Right lobe of liver (tissue), 6 donors: ENCODE data around the gene MRPL44. TPM values are rescaled to one million over a fixed set of nuclear protein-coding genes. Genes with fewer than 3 reads are reported as not detected.

Experiments
- ATAC-seq, 4 donors: fragments of 200-7000 bp; cut with Tn5 transposase; one replicate each; pipeline ENCODE4 v1.9.1; 2020; ENCODE audit warnings: mild to moderate bottlenecking in 4 of 4, moderate library complexity in 4 of 4
- DNase-seq, 3 donors: peaks; one replicate each; pipeline ENCODE4 v3.0.0-alpha.2; 2020
- H3K27ac ChIP-seq, 3 donors: fragments of 200-600 bp; one replicate each; pipeline ENCODE4 v1.8.0; 2022
- H3K27me3 ChIP-seq, 2 donors: fragments of 200-600 bp; one replicate each; pipeline ENCODE4 v1.8.0; 2022
- H3K36me3 ChIP-seq, 4 donors: fragments of 200-600 bp; sonication (generic) in 1 of 4; one replicate each; pipeline versions ENCODE4 v1.5.1 to v1.8.0; 2017 to 2022; ENCODE audit warnings: control low read depth in 1 of 4
- H3K4me1 ChIP-seq, 4 donors: fragments of 200-600 bp; sonication (generic) in 1 of 4; one replicate each; pipeline versions ENCODE4 v1.5.1 to v1.8.0; 2017 to 2022; ENCODE audit warnings: control low read depth in 1 of 4
- H3K4me3 ChIP-seq, 3 donors: fragments of 200-600 bp; one replicate each; pipeline ENCODE4 v1.8.0; 2022
- H3K9me3 ChIP-seq, 4 donors: fragments of 200-600 bp; sonication (generic) in 1 of 4; one replicate each; pipeline versions ENCODE4 v1.5.1 to v1.8.0; 2017 to 2022; ENCODE audit warnings: control low read depth in 1 of 4
- POLR2A ChIP-seq: fragments of 450-650 bp; IDR thresholded peaks from one replicate; pipeline ENCODE4 v1.6.1; 2017; ENCODE audit warnings: antibody characterized with exemption, mild to moderate bottlenecking
- WGBS: methylation state at CpG from one replicate; pipeline ENCODE4 v1.1.6; 2018; ENCODE audit warnings: low coverage, low lambda C conversion rate; ENCODE audit not compliant: insufficient coverage; ENCODE audit errors: missing lambda C conversion rate; 5-methylcytosine and 5-hydroxymethylcytosine counted together
- intact Hi-C, 2 donors: fragments of 100-400 bp; cut with DNase I; formaldehyde crosslinking; loops; one replicate each; pipeline versions ENCODE4 v1.11.2 to v1.14.1; 2022
- total RNA-seq, 6 experiments: library from RNA; depleted of rRNA in 2 of 6; stranded (reverse); fragments of >200 nt in 2 of 6; fragmentation: NEBNext Ultra II Directional in 3 of 6; extraction: Animal tissue kit (Norgen Biotek cat#: 25700) in 3 of 6; gene quantifications; one replicate each; pipeline versions ENCODE4 v1.1.0 to v1.2.4, GENCODE V29; 2016 to 2023
- TF ChIP-seq, protein P1 (sequence below), 4 donors: fragments of 200-600 bp in 3 of 4; fragments of 450-650 bp in 1 of 4; IDR thresholded peaks; one replicate each; pipeline versions ENCODE4 v1.5.1 to v1.8.0; 2016 to 2022; ENCODE audit warnings: antibody characterized with exemption in 4 of 4, mild to moderate bottlenecking in 2 of 4
- donor health status: DM: no; HTN: yes; CAD: no.
- donor health status: DM: no; HTN: no; CAD: no.
- donor health status: DM: no; HTN: no; CAD: no.
- donor health status: DM: no; HTN: yes; CAD: no.
- donor health status: DM: no; HTN: yes; CAD: no.

MRPL44 gene
- total RNA-seq, 6 experiments from 2014 or later = 20.4 to 38.5 (median 23.5) TPM

DNA sequence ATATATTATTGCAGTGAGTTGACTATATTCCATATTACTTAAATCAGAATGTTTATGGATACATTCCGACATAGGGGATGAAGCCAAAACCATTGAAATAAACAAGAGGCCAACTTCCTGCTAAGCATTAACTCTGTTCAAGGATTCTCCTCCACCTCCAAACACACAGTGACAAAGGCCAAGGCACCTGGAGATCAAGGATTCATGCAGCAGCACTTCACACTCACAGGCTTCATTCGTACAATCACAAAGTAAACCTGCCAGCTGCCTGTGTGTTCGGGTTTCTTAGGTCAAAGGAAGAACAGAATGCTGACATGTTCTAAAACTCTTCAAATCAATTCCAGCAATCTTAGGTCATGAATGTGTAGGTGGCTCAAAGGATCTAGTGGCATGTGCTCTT, 35.0 kb upstream of the MRPL44 start:
- no peak overlapping the region for H3K4me3 ChIP-seq
- H3K27me3 ChIP-seq = no peaks in the 10 kb centered on the region
- no peak overlapping the region for H3K27ac ChIP-seq
- H3K4me1 ChIP-seq = peaks cover 0 to 13% (median 0%) of the 10 kb centered on the region in 4 donors
- intact Hi-C loops = no loop called here
- WGBS = 59% methylated on average over 3 of the region's 3 CpGs
- ATAC-seq (no peak), DNase-seq (no peak)
- H3K9me3 ChIP-seq = no peaks in the 10 kb centered on the region
- no peaks in the 10 kb centered on the region for H3K36me3 ChIP-seq
- TF ChIP-seq POLR2A = no peak
- TF ChIP-seq, protein P1, sequence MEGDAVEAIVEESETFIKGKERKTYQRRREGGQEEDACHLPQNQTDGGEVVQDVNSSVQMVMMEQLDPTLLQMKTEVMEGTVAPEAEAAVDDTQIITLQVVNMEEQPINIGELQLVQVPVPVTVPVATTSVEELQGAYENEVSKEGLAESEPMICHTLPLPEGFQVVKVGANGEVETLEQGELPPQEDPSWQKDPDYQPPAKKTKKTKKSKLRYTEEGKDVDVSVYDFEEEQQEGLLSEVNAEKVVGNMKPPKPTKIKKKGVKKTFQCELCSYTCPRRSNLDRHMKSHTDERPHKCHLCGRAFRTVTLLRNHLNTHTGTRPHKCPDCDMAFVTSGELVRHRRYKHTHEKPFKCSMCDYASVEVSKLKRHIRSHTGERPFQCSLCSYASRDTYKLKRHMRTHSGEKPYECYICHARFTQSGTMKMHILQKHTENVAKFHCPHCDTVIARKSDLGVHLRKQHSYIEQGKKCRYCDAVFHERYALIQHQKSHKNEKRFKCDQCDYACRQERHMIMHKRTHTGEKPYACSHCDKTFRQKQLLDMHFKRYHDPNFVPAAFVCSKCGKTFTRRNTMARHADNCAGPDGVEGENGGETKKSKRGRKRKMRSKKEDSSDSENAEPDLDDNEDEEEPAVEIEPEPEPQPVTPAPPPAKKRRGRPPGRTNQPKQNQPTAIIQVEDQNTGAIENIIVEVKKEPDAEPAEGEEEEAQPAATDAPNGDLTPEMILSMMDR (IDR thresholded peaks at IDR 0.05) = no peak

DNA sequence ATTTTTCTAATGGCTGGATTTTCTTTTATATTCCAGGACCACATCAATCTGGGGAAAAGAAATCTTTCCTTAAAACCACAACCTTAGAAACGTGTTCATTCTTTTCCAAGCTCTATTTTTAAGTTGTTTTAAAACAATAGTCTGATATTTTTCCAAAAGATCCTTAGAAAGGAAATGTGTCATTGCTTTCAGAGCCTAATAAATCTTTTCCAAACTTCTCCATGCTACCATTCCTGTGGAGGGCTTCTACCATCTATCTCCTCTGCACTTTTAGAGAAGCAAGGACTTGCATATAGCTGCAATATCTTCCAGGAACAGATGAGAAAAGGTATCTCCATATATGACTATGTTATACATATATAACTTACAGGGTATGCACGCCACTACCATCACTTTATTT, 33.3 kb upstream of the MRPL44 start:
- no peak for TF ChIP-seq POLR2A
- TF ChIP-seq, protein P1 (IDR thresholded peaks at IDR 0.05) = no peak
- WGBS = 90% methylated on average over 2 of the region's 2 CpGs
- no peak overlapping the region for H3K27ac ChIP-seq
- no peaks in the 10 kb centered on the region for H3K27me3 ChIP-seq
- peaks cover 0 to 12% (median 1%) of the 10 kb centered on the region in 4 donors for H3K4me1 ChIP-seq
- H3K4me3 ChIP-seq = no peak overlapping the region
- no peak for DNase-seq
- H3K9me3 ChIP-seq = no peaks in the 10 kb centered on the region
- intact Hi-C loops = no loop called here
- no peak for ATAC-seq
- no peaks in the 10 kb centered on the region for H3K36me3 ChIP-seq

DNA sequence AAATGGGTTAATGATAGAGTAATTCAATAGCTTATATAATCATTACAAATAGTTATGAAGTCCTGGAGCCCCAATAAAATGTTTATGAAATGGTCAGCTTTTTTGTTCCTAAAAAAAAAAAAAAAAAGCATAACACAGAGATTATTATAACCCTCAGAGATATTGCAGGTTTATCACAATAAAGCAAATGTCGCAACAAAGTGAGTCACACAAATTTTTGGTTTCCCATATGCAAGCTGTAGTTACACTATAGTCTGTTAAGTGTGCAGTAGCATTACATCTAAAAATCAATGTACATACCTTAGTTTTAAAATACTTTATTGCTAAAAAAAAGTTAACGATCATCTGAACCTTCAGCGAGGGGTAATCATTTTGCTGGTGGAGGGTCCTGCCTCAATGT, 32.2 kb upstream of the MRPL44 start:
- WGBS = 88% methylated on average over 3 of the region's 3 CpGs
- Histone ChIP-seq H3K27me3 (no peaks in the 10 kb centered on the region), H3K36me3 (no peaks in the 10 kb centered on the region), H3K9me3 (no peaks in the 10 kb centered on the region), H3K27ac (no peak overlapping the region), H3K4me3 (no peak overlapping the region), H3K4me1 (peaks cover 0 to 22% (median 5%) of the 10 kb centered on the region in 4 donors)
- TF ChIP-seq POLR2A = no peak
- TF ChIP-seq, protein P1 (IDR thresholded peaks at IDR 0.05) = no peak
- ATAC-seq (no peak), DNase-seq (no peak)
- intact Hi-C loops = no loop called here

DNA sequence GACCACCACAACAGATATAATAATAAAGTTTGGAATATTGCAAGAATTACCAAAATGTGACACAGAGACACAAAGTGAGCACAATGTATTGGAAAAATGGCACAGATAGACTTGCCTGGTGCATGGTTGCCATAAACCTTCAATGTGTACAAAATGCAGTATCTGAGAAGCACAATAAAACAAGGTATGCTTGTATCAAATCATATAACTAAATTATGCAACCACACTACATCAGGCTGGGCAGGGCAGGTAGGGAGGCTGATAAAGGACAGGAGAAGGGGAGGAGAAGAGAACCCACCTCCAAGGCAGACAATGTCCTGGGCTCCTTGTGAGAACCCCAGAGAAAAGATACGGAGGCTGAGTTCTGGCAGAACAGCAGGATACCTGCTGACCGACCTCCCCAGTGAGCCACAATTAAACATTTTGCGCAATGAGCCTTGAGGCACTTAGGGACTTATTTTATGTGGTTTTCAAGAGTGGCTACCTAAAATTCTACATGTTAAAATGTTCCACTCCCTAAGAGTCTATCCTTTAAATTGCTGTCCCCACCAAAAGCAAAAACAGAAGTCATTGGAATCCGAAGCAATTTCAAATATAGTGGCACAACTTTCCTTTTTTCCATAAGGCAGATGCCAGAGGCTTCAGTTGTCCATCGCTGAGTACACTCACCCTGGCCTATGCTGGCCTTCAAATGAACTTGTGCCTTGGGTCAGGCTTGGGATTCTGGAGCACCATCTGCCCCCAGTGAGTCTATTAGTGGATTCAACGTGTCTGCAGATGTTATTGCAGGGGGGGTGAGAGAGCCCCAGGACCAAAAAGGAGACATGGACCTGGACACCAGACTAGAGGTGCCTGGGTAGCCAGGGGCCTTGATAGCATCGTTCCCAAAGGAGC, 28.9 kb upstream of the MRPL44 start:
- Histone ChIP-seq H3K9me3 (no peaks in the 10 kb centered on the region), H3K27ac (peak overlapping the region in 2 of 3 donors; percentile 89 to 97), H3K36me3 (no peaks in the 10 kb centered on the region), H3K27me3 (no peaks in the 10 kb centered on the region), H3K4me1 (peaks cover 0 to 48% (median 16%) of the 10 kb centered on the region in 4 donors), H3K4me3 (no peak overlapping the region)
- peak in 1 of 4 donors; percentile 28 for ATAC-seq
- no peak for DNase-seq
- intact Hi-C loops = no loop called here
- no peak for TF ChIP-seq POLR2A
- TF ChIP-seq, protein P1 (IDR thresholded peaks at IDR 0.05) = no peak
- WGBS = 83% methylated on average over 6 of the region's 7 CpGs
